Measurements from ENCODE around the gene PLAAT3. TPM values are rescaled to one million over a fixed set of nuclear protein-coding genes. Genes with fewer than 3 reads are reported as not detected.

Gene PLAAT3
- total RNA-seq, 2 donors from 2014 or later, result 2.5 to 3.3 TPM

- Mint-ChIP-seq H3K4me1 (peaks cover 24% of the 10 kb centered on the region), H3K36me3 (ENCODE audit: low read depth) (peaks cover 4% of the 10 kb centered on the region), H3K27me3 (no peaks in the 10 kb centered on the region), H3K27ac (peak overlapping the region; percentile 70), H3K4me3 (no peak overlapping the region)
- no peak for ATAC-seq
- DNase-seq, result no peak
- no peaks in the 10 kb centered on the region for H3K9me3 ChIP-seq (ENCODE audit: control insufficient read depth, low read length, poor library complexity, severe bottlenecking)
Observed at GRCh38 chr11:63572026-63572688, 42.1 kb downstream of the PLAAT3 start.

GRCh38 chr11:63569570-63569969, 44.7 kb downstream of the PLAAT3 start:
- Mint-ChIP-seq H3K27ac (peak overlapping the region; percentile 98), H3K36me3 (ENCODE audit: low read depth) (peaks cover 2% of the 10 kb centered on the region), H3K4me1 (peaks cover 30% of the 10 kb centered on the region), H3K27me3 (no peaks in the 10 kb centered on the region), H3K4me3 (no peak overlapping the region)
- no peaks in the 10 kb centered on the region for H3K9me3 ChIP-seq (ENCODE audit: control insufficient read depth, low read length, poor library complexity, severe bottlenecking)
- DNase-seq, result no peak
- ATAC-seq, result no peak

GRCh38 chr11:63567044-63567840, 47.0 kb downstream of the PLAAT3 start:
- Mint-ChIP-seq H3K4me3 (peak overlapping the region; percentile 47), H3K4me1 (peaks cover 33% of the 10 kb centered on the region)
- ATAC-seq, result peak; percentile 86

DNA sequence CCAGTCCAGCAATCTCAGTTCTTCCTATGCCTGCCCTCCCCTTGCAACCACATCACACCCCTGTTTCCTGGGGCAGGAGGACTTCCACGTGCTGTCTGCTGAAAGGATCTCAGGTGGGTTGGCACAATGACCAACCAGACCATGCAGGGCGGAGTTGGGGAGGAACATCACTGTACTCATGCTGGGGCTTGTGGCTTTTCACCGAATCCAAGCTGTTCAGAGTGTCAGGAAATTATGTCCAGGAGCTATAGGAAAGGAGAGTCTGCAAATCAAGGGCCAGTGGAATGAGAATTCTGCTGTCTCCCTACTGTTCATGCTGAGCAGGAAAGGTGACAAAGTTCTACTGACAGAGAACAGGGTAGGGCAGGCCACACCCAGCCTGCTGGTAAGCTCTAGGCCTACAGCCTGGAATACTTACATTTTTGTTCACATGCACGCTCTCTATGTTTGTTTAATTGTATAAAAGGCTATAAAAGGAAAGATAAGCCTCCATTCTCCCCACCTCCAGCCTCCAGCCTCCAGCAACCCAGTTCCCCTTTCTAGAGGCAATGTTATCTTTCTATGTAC, 49.4 kb downstream of the PLAAT3 start:
- H3K36me3 Mint-ChIP-seq (ENCODE audit: low read depth), result no peaks in the 10 kb centered on the region
- no peak for DNase-seq
- no peaks in the 10 kb centered on the region for H3K27me3 Mint-ChIP-seq
- no peak overlapping the region for H3K4me3 Mint-ChIP-seq
- H3K27ac Mint-ChIP-seq, result peak overlapping the region; percentile 90
- no peaks in the 10 kb centered on the region for H3K9me3 ChIP-seq (ENCODE audit: control insufficient read depth, low read length, poor library complexity, severe bottlenecking)
- ATAC-seq, result no peak
- H3K4me1 Mint-ChIP-seq, result peaks cover 37% of the 10 kb centered on the region

More at GRCh38 chr11:63567044-63567840, 47.0 kb downstream of the PLAAT3 start:
- peak; percentile 30 to 64 (median 56) for DNase-seq
- no peaks in the 10 kb centered on the region for H3K9me3 ChIP-seq (ENCODE audit: control insufficient read depth, low read length, poor library complexity, severe bottlenecking)
- no peaks in the 10 kb centered on the region for H3K36me3 Mint-ChIP-seq (ENCODE audit: low read depth)
- H3K27ac Mint-ChIP-seq, result peak overlapping the region; percentile 98
- H3K27me3 Mint-ChIP-seq, result no peaks in the 10 kb centered on the region

- no peaks in the 10 kb centered on the region for H3K27me3 Mint-ChIP-seq
- peak overlapping the region; percentile 90 for H3K27ac Mint-ChIP-seq
- no peak for DNase-seq
- H3K36me3 Mint-ChIP-seq (ENCODE audit: low read depth), result no peaks in the 10 kb centered on the region
- peaks cover 39% of the 10 kb centered on the region for H3K4me1 Mint-ChIP-seq
- H3K4me3 Mint-ChIP-seq, result no peak overlapping the region
- ATAC-seq, result no peak
- H3K9me3 ChIP-seq (ENCODE audit: control insufficient read depth, low read length, poor library complexity, severe bottlenecking), result no peaks in the 10 kb centered on the region
Observed at GRCh38 chr11:63564056-63564774, 50.0 kb downstream of the PLAAT3 start.

DNA sequence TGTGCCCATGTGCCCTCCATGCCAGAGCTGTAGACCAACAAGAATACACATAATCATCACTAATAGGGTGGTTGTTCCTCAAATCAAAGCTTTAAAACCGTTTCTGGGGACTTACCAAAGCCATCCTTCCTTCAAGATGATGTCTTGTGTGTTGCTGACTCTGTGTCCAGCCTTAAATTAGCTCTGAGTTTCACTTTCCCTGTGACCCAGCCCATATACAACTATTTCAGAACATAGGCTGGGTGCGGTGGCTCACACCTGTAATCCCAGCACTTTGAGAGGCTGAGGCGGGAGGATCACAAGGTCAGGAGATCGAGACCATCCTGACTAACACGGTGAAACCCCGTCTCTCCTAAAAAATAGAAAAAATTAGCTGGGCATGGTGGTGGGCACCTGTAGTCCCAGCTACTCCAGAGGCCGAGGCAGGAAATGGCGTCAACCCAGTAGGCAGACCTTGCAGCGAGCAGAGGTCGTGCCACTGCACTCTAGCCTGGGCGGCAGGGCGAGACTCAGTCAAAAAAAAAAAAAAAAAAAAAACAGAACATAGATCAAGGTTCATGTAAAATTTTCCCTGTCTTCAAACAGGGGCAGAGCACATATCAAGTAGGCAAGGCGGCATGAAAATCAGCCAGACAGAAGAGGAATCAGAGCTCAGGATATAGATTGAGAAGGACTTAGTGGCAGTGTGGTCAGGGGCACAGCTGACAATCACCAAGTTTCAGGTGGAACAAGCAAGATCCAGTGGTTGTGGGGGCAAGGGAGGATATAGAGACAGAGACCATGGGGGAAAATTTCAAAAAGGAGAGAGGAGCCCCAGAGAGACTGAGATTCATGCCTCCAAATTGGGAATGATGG, 50.8 kb downstream of the PLAAT3 start, which contains the start of gene PLAAT2:
Gene PLAAT2 (minus strand): TSS at position 179 of the 855 bp plus-strand sequence. CDS start 55 bp downstream, at position 124.
- H3K4me1 Mint-ChIP-seq, result peaks cover 39% of the 10 kb centered on the region

GRCh38 chr11:63560506-63561180, 53.6 kb downstream of the PLAAT3 start:
- Mint-ChIP-seq H3K27me3 (no peaks in the 10 kb centered on the region), H3K27ac (peak overlapping the region; percentile 79), H3K4me3 (peak overlapping the region; percentile 25), H3K4me1 (peaks cover 26% of the 10 kb centered on the region), H3K36me3 (ENCODE audit: low read depth) (no peaks in the 10 kb centered on the region)
- DNase-seq, result no peak
- no peaks in the 10 kb centered on the region for H3K9me3 ChIP-seq (ENCODE audit: control insufficient read depth, low read length, poor library complexity, severe bottlenecking)
- peak; percentile 73 for ATAC-seq

More for the DNA sequence above, 50.8 kb downstream of the PLAAT3 start, which contains the start of gene PLAAT2:
- H3K27ac Mint-ChIP-seq, result peak within 1 kb of the TSS; percentile 90
- no peaks in the 10 kb centered on the region for H3K27me3 Mint-ChIP-seq
- no peaks in the 10 kb centered on the region for H3K9me3 ChIP-seq (ENCODE audit: control insufficient read depth, low read length, poor library complexity, severe bottlenecking)
- no peaks in the 10 kb centered on the region for H3K36me3 Mint-ChIP-seq (ENCODE audit: low read depth)
- no peak for DNase-seq
- ATAC-seq, result no peak
- H3K4me3 Mint-ChIP-seq, result no peak within 1 kb of the TSS

GRCh38 chr11:63558459-63559157, 55.6 kb downstream of the PLAAT3 start:
- Mint-ChIP-seq H3K27ac (peak overlapping the region; percentile 21), H3K36me3 (ENCODE audit: low read depth) (no peaks in the 10 kb centered on the region), H3K4me1 (peaks cover 23% of the 10 kb centered on the region), H3K27me3 (no peaks in the 10 kb centered on the region), H3K4me3 (no peak overlapping the region)
- no peak for DNase-seq
- no peaks in the 10 kb centered on the region for H3K9me3 ChIP-seq (ENCODE audit: control insufficient read depth, low read length, poor library complexity, severe bottlenecking)
- ATAC-seq, result no peak

- no peak for ATAC-seq
- Mint-ChIP-seq H3K4me1 (peaks cover 31% of the 10 kb centered on the region), H3K4me3 (no peak overlapping the region), H3K36me3 (ENCODE audit: low read depth) (no peaks in the 10 kb centered on the region), H3K27ac (no peak overlapping the region), H3K27me3 (no peaks in the 10 kb centered on the region)
- no peaks in the 10 kb centered on the region for H3K9me3 ChIP-seq (ENCODE audit: control insufficient read depth, low read length, poor library complexity, severe bottlenecking)
- DNase-seq, result no peak
Observed at GRCh38 chr11:63557570-63557969, 56.7 kb downstream of the PLAAT3 start.

GRCh38 chr11:63556404-63557013, 57.7 kb downstream of the PLAAT3 start:
- no peaks in the 10 kb centered on the region for H3K9me3 ChIP-seq (ENCODE audit: control insufficient read depth, low read length, poor library complexity, severe bottlenecking)
- H3K4me1 Mint-ChIP-seq, result peaks cover 32% of the 10 kb centered on the region
- DNase-seq, result no peak
- H3K4me3 Mint-ChIP-seq, result no peak overlapping the region
- H3K27me3 Mint-ChIP-seq, result no peaks in the 10 kb centered on the region
- no peaks in the 10 kb centered on the region for H3K36me3 Mint-ChIP-seq (ENCODE audit: low read depth)
- no peak for ATAC-seq
- H3K27ac Mint-ChIP-seq, result no peak overlapping the region

GRCh38 chr11:63554877-63555223, 59.4 kb downstream of the PLAAT3 start:
- H3K9me3 ChIP-seq (ENCODE audit: control insufficient read depth, low read length, poor library complexity, severe bottlenecking), result no peaks in the 10 kb centered on the region
- Mint-ChIP-seq H3K4me1 (peaks cover 25% of the 10 kb centered on the region), H3K36me3 (ENCODE audit: low read depth) (no peaks in the 10 kb centered on the region), H3K4me3 (no peak overlapping the region), H3K27me3 (no peaks in the 10 kb centered on the region), H3K27ac (peak overlapping the region; percentile 92)
- DNase-seq (no peak), ATAC-seq (no peak)

All from T-helper 17 cell (primary cell).